ENCODE results near the gene CST4. TPM values are rescaled to one million over a fixed set of nuclear protein-coding genes. Genes with fewer than 3 reads are reported as not detected.

Gene CST4
- total RNA-seq, 1 donor from 2014 or later: not detected

DNA sequence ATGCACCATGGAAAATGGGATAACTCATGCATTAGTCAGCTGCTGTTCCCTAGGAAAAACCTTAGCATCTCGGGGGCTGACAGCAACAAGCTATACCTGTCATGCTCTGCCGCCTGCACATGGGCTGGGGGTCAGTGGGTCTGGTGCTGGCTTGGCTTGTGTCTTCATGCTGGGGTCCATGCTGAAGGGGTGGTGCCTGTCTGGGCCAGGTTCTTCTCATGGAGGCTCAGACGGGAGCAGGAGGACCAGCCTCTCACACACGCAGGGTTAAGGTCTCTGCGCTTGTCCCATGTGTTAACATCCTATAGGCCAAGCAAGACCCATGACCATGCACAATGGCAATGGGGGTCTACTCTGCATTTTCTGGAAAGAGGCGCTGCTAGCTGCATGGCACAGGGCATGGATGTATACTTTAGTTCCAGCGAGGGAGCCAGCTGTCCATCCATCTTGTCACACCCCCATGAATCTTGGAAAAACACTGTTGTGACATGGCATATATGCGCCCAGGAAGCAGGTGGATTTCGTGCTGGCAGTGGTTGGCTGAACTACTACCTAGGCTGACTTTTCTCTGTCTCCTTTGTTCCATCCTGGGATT lies 26.5 kb downstream of the CST4 start:
- FAIRE-seq: no peak

DNA sequence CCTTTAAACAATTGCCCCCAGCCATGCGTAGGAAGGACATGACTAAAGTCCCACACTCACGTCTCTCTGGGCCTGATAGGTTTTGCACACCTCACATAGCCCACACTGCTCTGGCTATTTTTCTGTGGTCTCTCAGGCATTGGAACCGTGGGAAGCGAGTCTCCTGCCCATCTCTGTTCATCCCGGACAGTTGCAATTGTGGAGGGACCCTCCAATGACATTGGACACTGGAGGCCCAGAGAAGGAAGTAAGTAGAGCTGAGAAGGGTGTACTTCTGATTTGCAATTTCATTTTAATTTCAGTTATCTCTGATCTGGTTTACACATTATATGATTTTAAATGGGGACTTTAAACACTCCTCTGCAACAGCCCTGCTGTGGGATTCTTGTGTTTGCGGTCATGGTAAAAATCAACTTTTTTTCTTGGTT lies 27.8 kb downstream of the CST4 start:
- no peak overlapping the region for H2AFZ ChIP-seq (ENCODE audit: low read depth, low read length)
- DNase-seq (ENCODE audit: low read depth) (no peak), FAIRE-seq (no peak)
- H3K79me2 ChIP-seq (ENCODE audit: insufficient read depth, low read length): no peaks in the 10 kb centered on the region
- H3K9me3 Mint-ChIP-seq (ENCODE audit: unreplicated experiment): no peaks in the 10 kb centered on the region
- no peak overlapping the region for H3K4me3 Mint-ChIP-seq (ENCODE audit: unreplicated experiment)
- H3K36me3 Mint-ChIP-seq (ENCODE audit: low read depth, unreplicated experiment): no peaks in the 10 kb centered on the region
- no peak for TF ChIP-seq EZH2 (IDR thresholded peaks at IDR 0.05; ENCODE audit: insufficient read depth, low read length)
- TF ChIP-seq, protein P1, sequence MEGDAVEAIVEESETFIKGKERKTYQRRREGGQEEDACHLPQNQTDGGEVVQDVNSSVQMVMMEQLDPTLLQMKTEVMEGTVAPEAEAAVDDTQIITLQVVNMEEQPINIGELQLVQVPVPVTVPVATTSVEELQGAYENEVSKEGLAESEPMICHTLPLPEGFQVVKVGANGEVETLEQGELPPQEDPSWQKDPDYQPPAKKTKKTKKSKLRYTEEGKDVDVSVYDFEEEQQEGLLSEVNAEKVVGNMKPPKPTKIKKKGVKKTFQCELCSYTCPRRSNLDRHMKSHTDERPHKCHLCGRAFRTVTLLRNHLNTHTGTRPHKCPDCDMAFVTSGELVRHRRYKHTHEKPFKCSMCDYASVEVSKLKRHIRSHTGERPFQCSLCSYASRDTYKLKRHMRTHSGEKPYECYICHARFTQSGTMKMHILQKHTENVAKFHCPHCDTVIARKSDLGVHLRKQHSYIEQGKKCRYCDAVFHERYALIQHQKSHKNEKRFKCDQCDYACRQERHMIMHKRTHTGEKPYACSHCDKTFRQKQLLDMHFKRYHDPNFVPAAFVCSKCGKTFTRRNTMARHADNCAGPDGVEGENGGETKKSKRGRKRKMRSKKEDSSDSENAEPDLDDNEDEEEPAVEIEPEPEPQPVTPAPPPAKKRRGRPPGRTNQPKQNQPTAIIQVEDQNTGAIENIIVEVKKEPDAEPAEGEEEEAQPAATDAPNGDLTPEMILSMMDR (IDR thresholded peaks at IDR 0.05; ENCODE audit: insufficient read depth, low read depth, low read length): no peak
- no peaks in the 10 kb centered on the region for H3K27me3 ChIP-seq (ENCODE audit: insufficient read depth, low read length)
- no peaks in the 10 kb centered on the region for H3K4me1 ChIP-seq (ENCODE audit: insufficient read depth, low read length)
- peaks cover 23% of the 10 kb centered on the region for H3K4me1 Mint-ChIP-seq (ENCODE audit: low read depth, unreplicated experiment)
- no peak overlapping the region for H3K9ac ChIP-seq (ENCODE audit: low read length)
- no peaks in the 10 kb centered on the region for H3K9me3 ChIP-seq (ENCODE audit: insufficient read depth, low read depth, low read length)
- H3K36me3 ChIP-seq (ENCODE audit: insufficient read depth, low read length): no peaks in the 10 kb centered on the region
- H3K27ac ChIP-seq (ENCODE audit: low read depth, low read length): no peak overlapping the region
- no peak overlapping the region for H3K4me3 ChIP-seq (ENCODE audit: insufficient read depth, low read depth, low read length)
- no peak overlapping the region for H3K27ac Mint-ChIP-seq (ENCODE audit: unreplicated experiment)
- no peaks in the 10 kb centered on the region for H4K20me1 ChIP-seq (ENCODE audit: insufficient read depth, low read length)
- H3K27me3 Mint-ChIP-seq (ENCODE audit: low read depth, unreplicated experiment): no peaks in the 10 kb centered on the region
- no peak overlapping the region for H3K4me2 ChIP-seq (ENCODE audit: low read length)

More for the DNA sequence above, 26.5 kb downstream of the CST4 start:
- Mint-ChIP-seq H3K27me3 (ENCODE audit: low read depth, unreplicated experiment) (no peaks in the 10 kb centered on the region), H3K36me3 (ENCODE audit: low read depth, unreplicated experiment) (no peaks in the 10 kb centered on the region), H3K9me3 (ENCODE audit: unreplicated experiment) (no peaks in the 10 kb centered on the region), H3K4me3 (ENCODE audit: unreplicated experiment) (no peak overlapping the region), H3K27ac (ENCODE audit: unreplicated experiment) (no peak overlapping the region), H3K4me1 (ENCODE audit: low read depth, unreplicated experiment) (peaks cover 26% of the 10 kb centered on the region)
- H3K36me3 ChIP-seq (ENCODE audit: insufficient read depth, low read length): no peaks in the 10 kb centered on the region
- no peak overlapping the region for H3K4me2 ChIP-seq (ENCODE audit: low read length)
- no peak overlapping the region for H3K4me3 ChIP-seq (ENCODE audit: insufficient read depth, low read depth, low read length)
- no peak for TF ChIP-seq EZH2 (IDR thresholded peaks at IDR 0.05; ENCODE audit: insufficient read depth, low read length)
- TF ChIP-seq, protein P1 (IDR thresholded peaks at IDR 0.05; ENCODE audit: insufficient read depth, low read depth, low read length): no peak
- H3K9ac ChIP-seq (ENCODE audit: low read length): no peak overlapping the region
- H2AFZ ChIP-seq (ENCODE audit: low read depth, low read length): no peak overlapping the region
- H3K9me3 ChIP-seq (ENCODE audit: insufficient read depth, low read depth, low read length): no peaks in the 10 kb centered on the region
- no peaks in the 10 kb centered on the region for H3K79me2 ChIP-seq (ENCODE audit: insufficient read depth, low read length)
- no peaks in the 10 kb centered on the region for H3K27me3 ChIP-seq (ENCODE audit: insufficient read depth, low read length)
- H4K20me1 ChIP-seq (ENCODE audit: insufficient read depth, low read length): no peaks in the 10 kb centered on the region
- no peak overlapping the region for H3K27ac ChIP-seq (ENCODE audit: low read depth, low read length)
- no peaks in the 10 kb centered on the region for H3K4me1 ChIP-seq (ENCODE audit: insufficient read depth, low read length)
- DNase-seq (ENCODE audit: low read depth): no peak

Data from astrocyte (in vitro differentiated cells and primary cell).